GM21528 (cell line): Measurements from ENCODE around the gene BICRAL.

ENCODE experiments used
- ATAC-seq: cut with Tn5 transposase; IDR thresholded peaks from one replicate; pipeline ENCODE4 v1.9.1; 2021; ENCODE audit warnings: mild to moderate bottlenecking, moderate library complexity; ENCODE audit not compliant: unreplicated experiment, low FRiP score

The BICRAL gene

GRCh38 chr6:42761287-42762067 is 20.4 kb upstream of the BICRAL start:
- ATAC-seq = no peak

GRCh38 chr6:42762426-42762859 is 19.4 kb upstream of the BICRAL start:
- ATAC-seq = no peak

- ATAC-seq = no peak
Observed at GRCh38 chr6:42762950-42763349, 18.9 kb upstream of the BICRAL start.

- ATAC-seq = no peak
Observed at GRCh38 chr6:42764911-42765648, 16.8 kb upstream of the BICRAL start.

- ATAC-seq = no peak
Observed at GRCh38 chr6:42766163-42766670, 15.6 kb upstream of the BICRAL start.

- no peak for ATAC-seq
Observed at GRCh38 chr6:42769051-42769450, 12.8 kb upstream of the BICRAL start.

- ATAC-seq = no peak
Observed at GRCh38 chr6:42769836-42770235, 12.0 kb upstream of the BICRAL start.

- ATAC-seq = no peak
Observed at GRCh38 chr6:42771741-42772100, 10.1 kb upstream of the BICRAL start.

- ATAC-seq = no peak
Observed at GRCh38 chr6:42774201-42774600, 7.7 kb upstream of the BICRAL start.

- ATAC-seq = peak; percentile 44
Observed at GRCh38 chr6:42774821-42775487, 6.9 kb upstream of the BICRAL start.

GRCh38 chr6:42777126-42777822 is 4.6 kb upstream of the BICRAL start:
- no peak for ATAC-seq

- no peak for ATAC-seq
Observed at GRCh38 chr6:42778122-42778521, 3.7 kb upstream of the BICRAL start.

GRCh38 chr6:42779521-42779920 is 2.3 kb upstream of the BICRAL start:
- ATAC-seq = no peak

GRCh38 chr6:42781546-42781795 is 381 bp upstream of the BICRAL start:
- no peak for ATAC-seq

- peak; percentile 9 for ATAC-seq
Observed at GRCh38 chr6:42782689-42783176, 881 bp downstream of the BICRAL start.

- ATAC-seq = peak; percentile 53
Observed at GRCh38 chr6:42783177-42783875, 1.5 kb downstream of the BICRAL start.

GRCh38 chr6:42783876-42784642 is 2.2 kb downstream of the BICRAL start:
- peak; percentile 3 for ATAC-seq

GRCh38 chr6:42784717-42785498 is 3.1 kb downstream of the BICRAL start:
- ATAC-seq = no peak
